ENCODE results near the gene C1orf35.

Gene C1orf35

GRCh38 chr1:228102791-228103620, at the start of gene C1orf35:
Gene C1orf35 (minus strand): TSS chr1:228103325. CDS start chr1:228103227, 98 bp downstream.
- peak; percentile 88 to 91 for DNase-seq (ENCODE audit: low read depth in 1 of 2, low spot score in 1 of 2)

- no peak for DNase-seq (ENCODE audit: low read depth in 1 of 2, low spot score in 1 of 2)
Measured at GRCh38 chr1:228152918-228153258, 49.8 kb upstream of the C1orf35 start.

GRCh38 chr1:228152097-228152917, 49.2 kb upstream of the C1orf35 start:
- DNase-seq (ENCODE audit: low read depth in 1 of 2, low spot score in 1 of 2): no peak

- DNase-seq (ENCODE audit: low read depth in 1 of 2, low spot score in 1 of 2): no peak
Measured at GRCh38 chr1:228151180-228151925, 48.2 kb upstream of the C1orf35 start.

GRCh38 chr1:228150461-228151179, 47.5 kb upstream of the C1orf35 start:
- no peak for DNase-seq (ENCODE audit: low read depth in 1 of 2, low spot score in 1 of 2)

GRCh38 chr1:228150120-228150460, 47.0 kb upstream of the C1orf35 start:
- no peak for DNase-seq (ENCODE audit: low read depth in 1 of 2, low spot score in 1 of 2)

GRCh38 chr1:228149406-228150119, 46.4 kb upstream of the C1orf35 start, which contains the start of gene GJC2:
Gene GJC2 (plus strand): TSS chr1:228149930. CDS start chr1:228157759, 7,829 bp downstream.
- DNase-seq (ENCODE audit: low read depth in 1 of 2, low spot score in 1 of 2): no peak

- no peak for DNase-seq (ENCODE audit: low read depth in 1 of 2, low spot score in 1 of 2)
Measured at GRCh38 chr1:228148935-228149405, 45.8 kb upstream of the C1orf35 start.

GRCh38 chr1:228148196-228148861, 45.2 kb upstream of the C1orf35 start:
- DNase-seq (ENCODE audit: low read depth in 1 of 2, low spot score in 1 of 2): no peak

- DNase-seq (ENCODE audit: low read depth in 1 of 2, low spot score in 1 of 2): no peak
Measured at GRCh38 chr1:228147768-228148167, 44.6 kb upstream of the C1orf35 start.

- no peak for DNase-seq (ENCODE audit: low read depth in 1 of 2, low spot score in 1 of 2)
Measured at GRCh38 chr1:228147151-228147693, 44.1 kb upstream of the C1orf35 start.

- no peak for DNase-seq (ENCODE audit: low read depth in 1 of 2, low spot score in 1 of 2)
Measured at GRCh38 chr1:228146417-228147150, 43.5 kb upstream of the C1orf35 start.

- no peak for DNase-seq (ENCODE audit: low read depth in 1 of 2, low spot score in 1 of 2)
Measured at GRCh38 chr1:228145463-228146416, 42.6 kb upstream of the C1orf35 start.

- DNase-seq (ENCODE audit: low read depth in 1 of 2, low spot score in 1 of 2): no peak
Measured at GRCh38 chr1:228144993-228145343, 41.8 kb upstream of the C1orf35 start.

GRCh38 chr1:228144193-228144992, 41.3 kb upstream of the C1orf35 start:
- DNase-seq (ENCODE audit: low read depth in 1 of 2, low spot score in 1 of 2): no peak

- DNase-seq (ENCODE audit: low read depth in 1 of 2, low spot score in 1 of 2): no peak
Measured at GRCh38 chr1:228143480-228144192, 40.5 kb upstream of the C1orf35 start.

Measured in activated T-helper 1 cell treated with anti-CD3 and anti-CD28 coated beads, Interleukin-2, amount 50 U/mL, for 16 hours (primary cell).